IMR-90 (cell line): Measurements from ENCODE around the gene LRRC61. TPM values are rescaled to one million over a fixed set of nuclear protein-coding genes. Genes with fewer than 3 reads are reported as not detected.

Experiments used
- ATAC-seq: fragments of 200-7000 bp; cut with Tn5 transposase; 2 replicates; pipeline ENCODE4 v1.9.1; 2020; ENCODE audit warnings: low read depth, mild to moderate bottlenecking, moderate library complexity
- BruUV-seq: library from RNA; stranded (reverse); fragments of 400-500 nt; replicated peaks from 2 replicates; lab custom pipeline; 2021; lab: Mats Ljungman, UMichigan
- CTCF ChIA-PET: fragments of 300-600 bp; formaldehyde crosslinking; extraction: SDS; loops from one replicate; lab custom pipeline; 2021; ENCODE audit warnings: antibody characterized with exemption; lab: Yijun Ruan, JAX
- POLR2A ChIA-PET: fragments of 300-600 bp; sonication (Branson Sonifier 250); formaldehyde crosslinking; loops from one replicate; lab custom pipeline; 2022; ENCODE audit warnings: antibody characterized with exemption; ENCODE audit not compliant: unreplicated experiment; lab: Charles Lee
- DNase-seq: peaks from one replicate; pipeline ENCODE4 v3.0.0; 2013
- H2AFZ ChIP-seq: replicated peaks from 2 replicates; pipeline ENCODE3; 2013; ENCODE audit warnings: low read length, mild to moderate bottlenecking; ENCODE audit not compliant: poor library complexity
- H2AK5ac ChIP-seq: 2 replicates; pipeline ENCODE4 v1.6.1; 2013; ENCODE audit warnings: low read depth, low read length, inconsistent platforms
- H2AK9ac ChIP-seq: replicated peaks from 2 replicates; pipeline ENCODE3; 2013; ENCODE audit warnings: mild to moderate bottlenecking, low read depth, low read length, moderate library complexity; ENCODE audit not compliant: poor library complexity
- H2BK120ac ChIP-seq: 2 replicates; pipeline ENCODE4 v1.6.1; 2013; ENCODE audit warnings: low read depth, low read length, inconsistent platforms
- H2BK15ac ChIP-seq: 3 replicates; pipeline ENCODE4 v1.6.1; 2013; ENCODE audit warnings: low read depth, low read length, inconsistent platforms
- H2BK20ac ChIP-seq: 2 replicates; pipeline ENCODE4 v1.6.1; 2013; ENCODE audit warnings: low read depth, mild to moderate bottlenecking, inconsistent platforms, low read length, moderate library complexity
- H2BK5ac ChIP-seq: 2 replicates; pipeline ENCODE4 v1.6.1; 2013; ENCODE audit warnings: mild to moderate bottlenecking, low read depth, low read length, inconsistent platforms; ENCODE audit not compliant: poor library complexity, severe bottlenecking
- H3K14ac ChIP-seq: replicated peaks from 2 replicates; pipeline ENCODE4 v1.6.1; 2013; ENCODE audit warnings: low read depth, low read length, inconsistent platforms
- H3K18ac ChIP-seq: 2 replicates; pipeline ENCODE4 v1.6.1; 2013; ENCODE audit warnings: low read depth, low read length, control low read depth
- H3K23ac ChIP-seq: 2 replicates; pipeline ENCODE4 v1.6.1; 2013; ENCODE audit warnings: low read depth, low read length, inconsistent platforms
- H3K27ac ChIP-seq: 2 replicates; pipeline ENCODE4 v1.5.1; 2013; ENCODE audit warnings: mild to moderate bottlenecking, control low read depth, low read length; ENCODE audit not compliant: insufficient read depth
- H3K27me3 ChIP-seq: 2 replicates; pipeline ENCODE4 v1.6.1; 2013; ENCODE audit warnings: low read length; ENCODE audit not compliant: control insufficient read depth, insufficient read depth
- H3K36me3 ChIP-seq: 2 replicates; pipeline ENCODE4 v1.6.1; 2013; ENCODE audit warnings: low read length, mixed read lengths; ENCODE audit not compliant: control insufficient read depth, insufficient read depth
- H3K4ac ChIP-seq: 2 replicates; pipeline ENCODE4 v1.6.1; 2013; ENCODE audit warnings: low read depth, low read length, inconsistent platforms
- H3K4me1 ChIP-seq: 2 replicates; pipeline ENCODE4 v1.6.1; 2013; ENCODE audit warnings: low read length, mixed read lengths; ENCODE audit not compliant: control insufficient read depth, insufficient read depth
- H3K4me2 ChIP-seq: 2 replicates; pipeline ENCODE4 v1.6.1; 2013; ENCODE audit warnings: low read depth, mild to moderate bottlenecking, control low read depth, low read length, moderate library complexity
- H3K4me3 ChIP-seq: 2 replicates; pipeline ENCODE4 v1.5.1; 2013; ENCODE audit warnings: low read depth, mild to moderate bottlenecking, control low read depth, low read length, moderate library complexity; ENCODE audit not compliant: insufficient read depth
- H3K56ac ChIP-seq: 2 replicates; pipeline ENCODE4 v1.6.1; 2013; ENCODE audit warnings: low read length, inconsistent platforms; ENCODE audit not compliant: insufficient read depth; ENCODE audit errors: extremely low read depth
- H3K79me1 ChIP-seq, 2 experiments: 2 replicates each; pipeline ENCODE4 v1.6.1; 2013; ENCODE audit warnings: low read length in 2 of 2, inconsistent platforms in 1 of 2, low read depth in 1 of 2
- H3K9ac ChIP-seq: 2 replicates; pipeline ENCODE4 v1.6.1; 2013; ENCODE audit warnings: low read depth, low read length, control low read depth
- H3K9me1 ChIP-seq: 2 replicates; pipeline ENCODE4 v1.6.1; 2013; ENCODE audit warnings: low read length, inconsistent platforms; ENCODE audit not compliant: insufficient read depth
- H3K9me3 ChIP-seq: 2 replicates; pipeline ENCODE4 v1.6.1; 2013; ENCODE audit warnings: low read length; ENCODE audit not compliant: control insufficient read depth, insufficient read depth
- H4K20me1 ChIP-seq: 2 replicates; pipeline ENCODE4 v1.6.1; 2013; ENCODE audit warnings: low read length, inconsistent platforms; ENCODE audit not compliant: insufficient read depth
- H4K5ac ChIP-seq: 2 replicates; pipeline ENCODE4 v1.6.1; 2013; ENCODE audit warnings: mild to moderate bottlenecking, low read depth, low read length, control low read depth
- H4K8ac ChIP-seq, 2 experiments: 2 replicates each; pipeline ENCODE4 v1.6.1; 2013; ENCODE audit warnings: low read depth in 2 of 2, low read length in 2 of 2, control low read depth in 1 of 2, inconsistent platforms in 1 of 2
- H4K91ac ChIP-seq: 2 replicates; pipeline ENCODE4 v1.6.1; 2013; ENCODE audit warnings: low read depth, low read length, inconsistent platforms; ENCODE audit not compliant: insufficient read depth
- BHLHE40 ChIP-seq: fragments of 150-350 bp; IDR thresholded peaks from 2 replicates; pipeline ENCODE4 v1.6.1; 2016; ENCODE audit warnings: mild to moderate bottlenecking, low read depth, low read length
- MAFK ChIP-seq: IDR thresholded peaks from 2 replicates; pipeline ENCODE4 v1.6.1; 2012; ENCODE audit warnings: low read depth, low read length, improper control_type of control experiment
- NFE2L2 ChIP-seq: fragments of 150-350 bp; IDR thresholded peaks from 2 replicates; pipeline ENCODE4 v1.6.1; 2016; ENCODE audit warnings: low read depth, mild to moderate bottlenecking, low read length
- RAD21 ChIP-seq: IDR thresholded peaks from 2 replicates; pipeline ENCODE4 v1.6.1; 2012; ENCODE audit warnings: low read length, improper control_type of control experiment
- SMC3 ChIP-seq: fragments of 150-350 bp; IDR thresholded peaks from 2 replicates; pipeline ENCODE4 v1.6.1; 2016; ENCODE audit warnings: low read depth, mild to moderate bottlenecking, antibody characterized with exemption, low read length, moderate library complexity
- WGBS, 2 experiments: methylation state at CpG; one replicate each; pipeline versions ENCODE4 v1.1.5 to v1.1.7; 2013; ENCODE audit warnings: missing lambda C conversion rate in 2 of 2; ENCODE audit not compliant: insufficient read length in 1 of 2; ENCODE audit errors: extremely low coverage in 2 of 2; 5-methylcytosine and 5-hydroxymethylcytosine counted together
- dilution Hi-C: fragments of 300-500 bp; cut with HindIII; formaldehyde crosslinking; loops from one replicate; pipeline ENCODE4 v1.14.3; 2018; ENCODE audit warnings: low sequenced_read_pairs; ENCODE audit not compliant: unreplicated experiment
- in situ Hi-C: fragments of 300-500 bp; cut with MboI; formaldehyde crosslinking; loops from 3 replicates; pipeline ENCODE4 v1.14.3; 2019; ENCODE audit warnings: low sequenced_read_pairs, inconsistent platforms, mixed read lengths
- intact Hi-C: fragments of 100-400 bp; cut with micrococcal nuclease; formaldehyde crosslinking; loops from 2 replicates; pipeline ENCODE4 v1.10.0; 2022
- polyA plus RNA-seq, 3 experiments: library from polyadenylated mRNA; depleted of rRNA; stranded (reverse); fragments of >200 nt; gene quantifications; 2 replicates each; pipeline ENCODE4 v1.2.3, GENCODE V29; 2012; ENCODE audit warnings: low replicate concordance in 1 of 3
- total RNA-seq: library from RNA; depleted of rRNA; stranded (reverse); fragments of >200 nt; gene quantifications from 2 replicates; pipeline ENCODE4 v1.2.3, GENCODE V29; 2012
- TF ChIP-seq, protein P1 (sequence below): conservative IDR thresholded peaks from 2 replicates; pipeline ENCODE4 v1.5.1; 2012; ENCODE audit warnings: mild to moderate bottlenecking, low read depth, low read length, improper control_type of control experiment

Gene LRRC61
- total and polyA plus RNA-seq, 2 of the 4 experiments (the other 2 are of a cell fraction): 0.07 TPM; not detected in 1

- no peak for TF ChIP-seq NFE2L2
- TF ChIP-seq SMC3: no peak
- no peak for TF ChIP-seq RAD21
Observed at GRCh38 chr7:150371131-150371995, 48.2 kb downstream of the LRRC61 start (continued).

- H3K23ac ChIP-seq: no peak overlapping the region
- no peaks in the 10 kb centered on the region for H3K9me3 ChIP-seq
- H4K91ac ChIP-seq: no peak overlapping the region
- peaks cover 2% of the 10 kb centered on the region; the same call in 1 of the 2 replicates for H3K9me1 ChIP-seq
- no TSS peak for BruUV-seq
- no peak overlapping the region for H3K18ac ChIP-seq
- CTCF ChIA-PET: interaction anchor here (1.2 kb wide), 1 partner anchor 15 kb away, joined by 3 read pairs; no protein-coding TSS in a partner anchor
- no peak overlapping the region for H2AK9ac ChIP-seq
- no peak overlapping the region for H3K4ac ChIP-seq
- TF ChIP-seq BHLHE40 (no peak), SMC3 (no peak), MAFK (no peak)
- TF ChIP-seq, protein P1, sequence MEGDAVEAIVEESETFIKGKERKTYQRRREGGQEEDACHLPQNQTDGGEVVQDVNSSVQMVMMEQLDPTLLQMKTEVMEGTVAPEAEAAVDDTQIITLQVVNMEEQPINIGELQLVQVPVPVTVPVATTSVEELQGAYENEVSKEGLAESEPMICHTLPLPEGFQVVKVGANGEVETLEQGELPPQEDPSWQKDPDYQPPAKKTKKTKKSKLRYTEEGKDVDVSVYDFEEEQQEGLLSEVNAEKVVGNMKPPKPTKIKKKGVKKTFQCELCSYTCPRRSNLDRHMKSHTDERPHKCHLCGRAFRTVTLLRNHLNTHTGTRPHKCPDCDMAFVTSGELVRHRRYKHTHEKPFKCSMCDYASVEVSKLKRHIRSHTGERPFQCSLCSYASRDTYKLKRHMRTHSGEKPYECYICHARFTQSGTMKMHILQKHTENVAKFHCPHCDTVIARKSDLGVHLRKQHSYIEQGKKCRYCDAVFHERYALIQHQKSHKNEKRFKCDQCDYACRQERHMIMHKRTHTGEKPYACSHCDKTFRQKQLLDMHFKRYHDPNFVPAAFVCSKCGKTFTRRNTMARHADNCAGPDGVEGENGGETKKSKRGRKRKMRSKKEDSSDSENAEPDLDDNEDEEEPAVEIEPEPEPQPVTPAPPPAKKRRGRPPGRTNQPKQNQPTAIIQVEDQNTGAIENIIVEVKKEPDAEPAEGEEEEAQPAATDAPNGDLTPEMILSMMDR: no peak
- no peak overlapping the region for H2AFZ ChIP-seq
- peaks cover 21 to 48% of the 10 kb centered on the region in 2 experiments; a peak in 3 of 4 replicates for H3K79me1 ChIP-seq
- H2BK15ac ChIP-seq: no peak overlapping the region
- H2BK20ac ChIP-seq: no peak overlapping the region
- dilution Hi-C loops (no loop called here), intact Hi-C loops (no loop called here), in situ Hi-C loops (no loop called here)
- no peak overlapping the region for H3K4me3 ChIP-seq
- peaks cover 38% of the 10 kb centered on the region for H3K36me3 ChIP-seq
- no peak overlapping the region for H3K9ac ChIP-seq
- no peaks in the 10 kb centered on the region for H3K27me3 ChIP-seq
- no peak overlapping the region for H4K5ac ChIP-seq
- no peak overlapping the region for H4K8ac ChIP-seq
- peaks cover 18% of the 10 kb centered on the region for H3K4me1 ChIP-seq
- H3K4me2 ChIP-seq: no peak overlapping the region
- POLR2A ChIA-PET: interaction anchor here (0.7 kb wide), 1 partner anchor 37 kb away, joined by 6 read pairs; no protein-coding TSS in a partner anchor
- no peak overlapping the region for H3K27ac ChIP-seq
- ATAC-seq: no peak
- H4K20me1 ChIP-seq: peaks cover 9% of the 10 kb centered on the region
- no peak for DNase-seq
- H2AK5ac ChIP-seq: no peak overlapping the region
- no peak overlapping the region for H2BK5ac ChIP-seq
- WGBS, 2 experiments: 93% methylated on average over 27 of the region's 30 CpGs; no CpG with 5 or more reads in 1 of the 2 experiments
- no peak overlapping the region for H2BK120ac ChIP-seq
- no peak overlapping the region for H3K14ac ChIP-seq
- no peak overlapping the region for H3K56ac ChIP-seq
Observed at GRCh38 chr7:150371996-150372270, 48.8 kb downstream of the LRRC61 start.
